ENCODE results near the gene SNX5. TPM values are rescaled to one million over a fixed set of nuclear protein-coding genes. Genes with fewer than 3 reads are reported as not detected.

Gene SNX5
- total and polyA plus RNA-seq, 2 of the 8 experiments (the other 6 are each of a cell fraction or from before 2014, with no cell fraction given), result 155 to 194 TPM

- no peak for FAIRE-seq
- TF ChIP-seq KDM5A (IDR thresholded peaks at IDR 0.05; ENCODE audit: low read length) (no peak), BRCA1 (IDR thresholded peaks at IDR 0.05; ENCODE audit: low read depth, low read length) (no peak), CHD2 (IDR thresholded peaks at IDR 0.05; ENCODE audit: low read length) (no peak), GABPA (IDR thresholded peaks at IDR 0.05; ENCODE audit: borderline replicate concordance, insufficient read depth, low read length) (no peak), TAF7 (optimal IDR thresholded peaks at IDR 0.05; ENCODE audit: borderline replicate concordance, low read depth, low read length) (peak; percentile 12), CBX5 (IDR thresholded peaks at IDR 0.05; ENCODE audit: low read depth, low read length) (no peak), GTF2F1 (IDR thresholded peaks at IDR 0.05; ENCODE audit: borderline replicate concordance, low read depth, low read length) (no peak), CTCF (IDR thresholded peaks at IDR 0.05; ENCODE audit: control extremely low read depth in 1 of 3, insufficient read depth in 1 of 3, low read depth in 1 of 3, low read length in 3 of 3) (no peak), SP2 (IDR thresholded peaks at IDR 0.05; ENCODE audit: low read length) (no peak)
Observed at GRCh38 chr20:17969278-17969883, 787 bp upstream of the SNX5 start.

More at GRCh38 chr20:17969278-17969883, 787 bp upstream of the SNX5 start:
- Histone ChIP-seq H3K14ac (ENCODE audit: insufficient read length) (peak overlapping the region; percentile 48), H2AFZ (ENCODE audit: low read length) (peak overlapping the region; percentile 20; the same call in 1 of the 2 replicates), H2BK15ac (ENCODE audit: low read length) (peak overlapping the region; percentile 9; the same call in 1 of the 2 replicates), H2BK12ac (ENCODE audit: low read depth, low read length) (peak overlapping the region; percentile 94; the same call in 1 of the 2 replicates), H3K4ac (replicated peaks; ENCODE audit: insufficient read length, low read depth, low read length) (peak overlapping the region; percentile 19), H2AK5ac (ENCODE audit: low read depth, low read length) (peak overlapping the region; percentile 65; the same call in 1 of the 2 replicates), H2BK5ac (ENCODE audit: low read depth, low read length) (peak overlapping the region; percentile 100), H3K27me3 (replicated peaks in 1 of 4; ENCODE audit: control insufficient read depth in 3 of 4, extremely low read depth in 1 of 4, insufficient read depth in 3 of 4, low read length in 3 of 4) (no peaks in the 10 kb centered on the region), H3K56ac (replicated peaks; ENCODE audit: insufficient read length, low read depth, low read length) (peak overlapping the region; percentile 98), H4K20me1 (replicated peaks in 1 of 2; ENCODE audit: control insufficient read depth in 1 of 2, insufficient read depth in 2 of 2, low read length in 2 of 2) (peaks cover 22 to 25% of the 10 kb centered on the region in 2 experiments), H3K9ac (replicated peaks in 1 of 4; ENCODE audit: extremely low read depth in 1 of 4, low read depth in 3 of 4, low read length in 3 of 4) (peak overlapping the region; percentile 84 to 100 (median 99)), H3K4me1 (replicated peaks in 1 of 4; ENCODE audit: control insufficient read depth in 3 of 4, insufficient read depth in 4 of 4, low read length in 3 of 4) (peaks cover 4 to 13% (median 9%) of the 10 kb centered on the region in 4 experiments; a peak in 5 of 7 replicates), H3K27ac (ENCODE audit: low read depth, low read length) (peak overlapping the region; percentile 100), H4K8ac (ENCODE audit: extremely low read depth, insufficient read depth, low read length) (peak overlapping the region; percentile 100; the same call in 1 of the 2 replicates), H3K18ac (ENCODE audit: extremely low read depth, low read length) (peak overlapping the region; percentile 93), H3K9me3 (ENCODE audit: insufficient read depth in 2 of 2, low read depth in 1 of 2, low read length in 1 of 2) (no peaks in the 10 kb centered on the region), H3K79me1 (ENCODE audit: low read depth, low read length) (0 out of 2 replicates have a peak, but pooled peaks cover 3% of the 10 kb centered on the region), H3K4me2 (ENCODE audit: insufficient read depth in 1 of 2, low read depth in 2 of 2, low read length in 2 of 2) (peak overlapping the region; percentile 87 to 98), H3K4me3 (ENCODE audit: extremely low read depth in 1 of 4, insufficient read depth in 2 of 4, low read depth in 3 of 4, low read length in 4 of 4) (peak overlapping the region; percentile 77 to 99 (median 91)), H4K5ac (ENCODE audit: insufficient read length, low read depth, low read length) (peak overlapping the region; percentile 95), H3K79me2 (ENCODE audit: control insufficient read depth in 1 of 2, insufficient read depth in 2 of 2, low read length in 2 of 2) (peaks cover 68 to 97% of the 10 kb centered on the region in 2 experiments), H2BK120ac (replicated peaks; ENCODE audit: low read depth, low read length) (peak overlapping the region; percentile 96), H2BK20ac (ENCODE audit: low read length) (no peak overlapping the region), H3K36me3 (ENCODE audit: control insufficient read depth in 2 of 4, insufficient read depth in 4 of 4, low read length in 3 of 4) (peaks cover 0 to 38% (median 0%) of the 10 kb centered on the region in 4 experiments; a peak in 2 of 8 replicates), H3K23ac (ENCODE audit: insufficient read length) (no peak overlapping the region), H3K23me2 (ENCODE audit: low read depth, low read length) (peaks cover 14% of the 10 kb centered on the region), H4K91ac (replicated peaks; ENCODE audit: insufficient read length, low read length) (peak overlapping the region; percentile 97)
- CTCF ChIA-PET (ENCODE audit: partially characterized antibody), result interaction anchor here (0.9 kb wide), 2 partner anchors 13 to 14 kb away, joined by 3 to 4 read pairs; no protein-coding TSS in a partner anchor
- no peak for DNase-seq (ENCODE audit: low read depth in 1 of 2, low spot score in 2 of 2)
- WGBS, 2 experiments (ENCODE audit: extremely low coverage in 1 of 2, insufficient coverage in 1 of 2, insufficient read length in 1 of 2, insufficient replicate concordance in 2 of 2, low coverage in 1 of 2, low lambda C conversion rate in 2 of 2, missing lambda C conversion rate in 1 of 2), result 1% methylated on average over 28 of the region's 28 CpGs; no CpG with 5 or more reads in 1 of the 2 experiments
- POLR2A ChIA-PET (ENCODE audit: partially characterized antibody), result interaction anchor here (0.5 to 20.7 kb wide), 18 partner anchors 13 to 399 kb away, joined by 3 to 424 read pairs (median 5); partner anchors contain the start of genes DSTN, OVOL2, RRBP1 and ZNF133
